H1 (cell line): Measurements from ENCODE around the gene NCF4. TPM values are rescaled to one million over a fixed set of nuclear protein-coding genes. Genes with fewer than 3 reads are reported as not detected.
A peak's percentile ranks its signal among the peaks of the same experiment; 100 is the strongest.

Experiments used
- CTCF ChIA-PET: fragments of 300-600 bp; sonication (Branson Sonifier 250); formaldehyde crosslinking; loops from one replicate; lab custom pipeline; 2021; ENCODE audit not compliant: partially characterized antibody; lab: Charles Lee
- POLR2A ChIA-PET: fragments of 300-600 bp; sonication (Branson Sonifier 250); formaldehyde crosslinking; loops from one replicate; lab custom pipeline; 2021; ENCODE audit warnings: inconsistent platforms; ENCODE audit not compliant: partially characterized antibody; lab: Charles Lee
- DNase-seq, 2 experiments: peaks; one replicate each; pipeline versions ENCODE4 v3.0.0 to v3.0.0-alpha.2; 2010 to 2022; ENCODE audit warnings: low spot score in 2 of 2, low read depth in 1 of 2, mixed read lengths in 1 of 2
- FAIRE-seq: peaks from 2 replicates; lab custom pipeline; 2011; peaks lifted over from hg19 to GRCh38; lab: Jason Lieb, UNC
- H2AFZ ChIP-seq: 2 replicates; pipeline ENCODE4 v1.8.1; 2012; ENCODE audit warnings: low read length, inconsistent platforms
- H2AK5ac ChIP-seq: 2 replicates; pipeline ENCODE4 v1.6.1; 2013; ENCODE audit warnings: low read depth, low read length
- H2BK120ac ChIP-seq: replicated peaks from 2 replicates; pipeline ENCODE3; 2013; ENCODE audit warnings: low read depth, low read length, inconsistent platforms
- H2BK12ac ChIP-seq: 2 replicates; pipeline ENCODE4 v1.6.1; 2013; ENCODE audit warnings: low read depth, low read length
- H2BK15ac ChIP-seq: 2 replicates; pipeline ENCODE4 v1.6.1; 2013; ENCODE audit warnings: low read length
- H2BK20ac ChIP-seq: 2 replicates; pipeline ENCODE4 v1.6.1; 2013; ENCODE audit warnings: low read length
- H2BK5ac ChIP-seq: 2 replicates; pipeline ENCODE4 v1.6.1; 2013; ENCODE audit warnings: low read depth, low read length
- H3K14ac ChIP-seq: 2 replicates; pipeline ENCODE4 v1.6.1; 2013; ENCODE audit warnings: inconsistent platforms; ENCODE audit not compliant: insufficient read length
- H3K18ac ChIP-seq: 2 replicates; pipeline ENCODE4 v1.6.1; 2013; ENCODE audit warnings: low read length; ENCODE audit errors: extremely low read depth
- H3K23ac ChIP-seq: 2 replicates; pipeline ENCODE4 v1.6.1; 2013; ENCODE audit warnings: inconsistent platforms; ENCODE audit not compliant: insufficient read length
- H3K23me2 ChIP-seq: 2 replicates; pipeline ENCODE4 v1.6.1; 2013; ENCODE audit warnings: low read depth, low read length
- H3K27ac ChIP-seq: 2 replicates; pipeline ENCODE4 v1.6.1; 2011; ENCODE audit warnings: low read depth, low read length, inconsistent platforms
- H3K27me3 ChIP-seq, 4 experiments: replicated peaks in 1 of 4; 1 replicate in 1 of 4; 2 replicates in 3 of 4; pipeline versions ENCODE4 v1.6.1 to v1.8.1; 2011 to 2013; ENCODE audit warnings: low read length in 3 of 4, mild to moderate bottlenecking in 3 of 4, inconsistent platforms in 2 of 4, mixed read lengths in 2 of 4, moderate library complexity in 1 of 4; ENCODE audit not compliant: control insufficient read depth in 3 of 4, insufficient read depth in 3 of 4; ENCODE audit errors: extremely low read depth in 1 of 4
- H3K36me3 ChIP-seq, 4 experiments: 2 replicates each; pipeline versions ENCODE4 v1.6.1 to v1.8.1; 2011 to 2013; ENCODE audit warnings: mild to moderate bottlenecking in 4 of 4, low read length in 3 of 4, moderate library complexity in 2 of 4, control low read depth in 1 of 4, inconsistent platforms in 1 of 4; ENCODE audit not compliant: insufficient read depth in 4 of 4, control insufficient read depth in 2 of 4
- H3K4ac ChIP-seq: replicated peaks from 2 replicates; pipeline ENCODE3; 2013; ENCODE audit warnings: low read length, low read depth, mixed read lengths, inconsistent platforms; ENCODE audit not compliant: insufficient read length
- H3K4me1 ChIP-seq, 4 experiments: replicated peaks in 1 of 4; 1 replicate in 1 of 4; 2 replicates in 3 of 4; pipeline versions ENCODE4 v1.6.1 to v1.8.1; 2011 to 2013; ENCODE audit warnings: low read length in 3 of 4, inconsistent platforms in 2 of 4, mixed read lengths in 1 of 4; ENCODE audit not compliant: insufficient read depth in 4 of 4, control insufficient read depth in 3 of 4
- H3K4me2 ChIP-seq, 2 experiments: 2 replicates each; pipeline versions ENCODE4 v1.6.1 to v1.8.1; 2011 to 2013; ENCODE audit warnings: low read depth in 2 of 2, low read length in 2 of 2, control low read depth in 1 of 2, inconsistent platforms in 1 of 2, mild to moderate bottlenecking in 1 of 2; ENCODE audit not compliant: insufficient read depth in 1 of 2
- H3K4me3 ChIP-seq, 4 experiments: fragments of 200-600, 300-600 bp in 1 of 4; sonication (generic), shearing (Covaris generic), sonication (Bioruptor Twin) in 1 of 4; 2 replicates each; pipeline versions ENCODE4 v1.5.1 to v1.8.1; 2011 to 2016; ENCODE audit warnings: low read length in 4 of 4, low read depth in 3 of 4, control low read depth in 2 of 4, inconsistent platforms in 2 of 4, mild to moderate bottlenecking in 2 of 4, mixed read lengths in 1 of 4, moderate library complexity in 1 of 4; ENCODE audit not compliant: insufficient read depth in 2 of 4; ENCODE audit errors: extremely low read depth in 1 of 4
- H3K56ac ChIP-seq: replicated peaks from 2 replicates; pipeline ENCODE3; 2013; ENCODE audit warnings: low read depth, mild to moderate bottlenecking, mixed read lengths, low read length, inconsistent platforms; ENCODE audit not compliant: insufficient read length
- H3K79me1 ChIP-seq: 2 replicates; pipeline ENCODE4 v1.6.1; 2013; ENCODE audit warnings: low read depth, low read length, control low read depth
- H3K79me2 ChIP-seq, 2 experiments: 2 replicates each; pipeline versions ENCODE4 v1.6.1 to v1.8.1; 2012 to 2013; ENCODE audit warnings: low read length in 2 of 2, mild to moderate bottlenecking in 2 of 2, inconsistent platforms in 1 of 2; ENCODE audit not compliant: insufficient read depth in 2 of 2, control insufficient read depth in 1 of 2
- H3K9ac ChIP-seq, 4 experiments: replicated peaks in 1 of 4; 1 replicate in 1 of 4; 2 replicates in 3 of 4; pipeline versions ENCODE4 v1.6.1 to v1.8.1; 2011 to 2013; ENCODE audit warnings: low read depth in 3 of 4, low read length in 3 of 4, control low read depth in 2 of 4, mild to moderate bottlenecking in 2 of 4, moderate library complexity in 2 of 4, inconsistent platforms in 1 of 4; ENCODE audit errors: extremely low read depth in 1 of 4
- H3K9me3 ChIP-seq, 2 experiments: 2 replicates each; pipeline versions ENCODE4 v1.6.1 to v1.8.1; 2012 to 2013; ENCODE audit warnings: mild to moderate bottlenecking in 2 of 2, moderate library complexity in 2 of 2, control low read depth in 1 of 2, inconsistent platforms in 1 of 2, low read depth in 1 of 2, low read length in 1 of 2, mixed read lengths in 1 of 2; ENCODE audit not compliant: insufficient read depth in 2 of 2
- H4K20me1 ChIP-seq, 2 experiments: replicated peaks in 1 of 2; 2 replicates each; pipeline versions ENCODE3 to v1.8.1; 2011 to 2013; ENCODE audit warnings: inconsistent platforms in 2 of 2, low read length in 2 of 2, mild to moderate bottlenecking in 1 of 2; ENCODE audit not compliant: insufficient read depth in 2 of 2, control insufficient read depth in 1 of 2
- H4K5ac ChIP-seq: 2 replicates; pipeline ENCODE4 v1.6.1; 2013; ENCODE audit warnings: low read length, low read depth, mixed read lengths, inconsistent platforms; ENCODE audit not compliant: insufficient read length
- H4K8ac ChIP-seq: 2 replicates; pipeline ENCODE4 v1.8.0; 2013; ENCODE audit warnings: mild to moderate bottlenecking, moderate library complexity, low read length, inconsistent platforms; ENCODE audit not compliant: insufficient read depth; ENCODE audit errors: extremely low read depth
- H4K91ac ChIP-seq: replicated peaks from 2 replicates; pipeline ENCODE3; 2013; ENCODE audit warnings: low read length, mixed read lengths, inconsistent platforms; ENCODE audit not compliant: insufficient read length
- BCL11A ChIP-seq, 2 experiments: IDR thresholded peaks; one replicate each; pipeline ENCODE4 v1.6.1; 2011; ENCODE audit warnings: low read depth in 2 of 2, low read length in 2 of 2, mild to moderate bottlenecking in 2 of 2
- BRCA1 ChIP-seq: IDR thresholded peaks from 2 replicates; pipeline ENCODE4 v1.6.1; 2012; ENCODE audit warnings: low read depth, low read length, improper control_type of control experiment
- CBX5 ChIP-seq: fragments of 300-800, 300-1000 bp; sonication (generic); IDR thresholded peaks from 2 replicates; pipeline ENCODE4 v1.7.1; 2016; ENCODE audit warnings: antibody characterized with exemption, low read length, low read depth
- EZH2 ChIP-seq: fragments of 200-600 bp; sonication (generic); IDR thresholded peaks from 2 replicates; pipeline ENCODE4 v1.7.1; 2012; ENCODE audit warnings: low read depth, mild to moderate bottlenecking, moderate library complexity, low read length, inconsistent platforms; ENCODE audit not compliant: severe bottlenecking
- POLR2AphosphoS5 ChIP-seq: IDR thresholded peaks from 2 replicates; pipeline ENCODE4 v1.6.1; 2011; ENCODE audit warnings: low read depth, low read length
- RFX5 ChIP-seq: IDR thresholded peaks from 2 replicates; pipeline ENCODE4 v1.6.1; 2011; ENCODE audit warnings: low read depth, low read length, improper control_type of control experiment, borderline replicate concordance
- SIX5 ChIP-seq: IDR thresholded peaks from 2 replicates; pipeline ENCODE4 v1.6.1; 2011; ENCODE audit warnings: mild to moderate bottlenecking, low read depth, low read length
- SP1 ChIP-seq: IDR thresholded peaks from 2 replicates; pipeline ENCODE4 v1.6.1; 2011; ENCODE audit warnings: low read depth, low read length
- TCF12 ChIP-seq: IDR thresholded peaks from 2 replicates; pipeline ENCODE4 v1.6.1; 2011; ENCODE audit warnings: low read depth, mild to moderate bottlenecking, low read length
- WGBS, 2 experiments: shearing (Covaris generic) in 1 of 2; methylation state at CpG; one replicate each; pipeline versions ENCODE4 v1.1.6 to v1.1.7; 2013 to 2015; ENCODE audit warnings: low lambda C conversion rate in 2 of 2, mixed read lengths in 2 of 2, inconsistent platforms in 1 of 2, low coverage in 1 of 2, missing lambda C conversion rate in 1 of 2; ENCODE audit not compliant: insufficient replicate concordance in 2 of 2, insufficient coverage in 1 of 2, insufficient read length in 1 of 2; ENCODE audit errors: extremely low coverage in 1 of 2, missing lambda C conversion rate in 1 of 2; 5-methylcytosine and 5-hydroxymethylcytosine counted together
- polyA plus RNA-seq, 7 experiments: library from polyadenylated mRNA; depleted of rRNA in 3 of 7; stranded (reverse) in 5 of 7; unstranded in 2 of 7; fragments of >200 nt in 5 of 7; fragments of 200-250 nt in 2 of 7; gene quantifications; 1 replicate in 5 of 7; 2 replicates in 1 of 7; 4 replicates in 1 of 7; pipeline versions ENCODE4 v1.2.1 to v1.2.3, GENCODE V29; 2011 to 2013; ENCODE audit warnings: missing spikeins in 2 of 7, mixed read lengths in 2 of 7
- total RNA-seq: library from RNA; stranded (reverse); fragmentation: NEBNext Ultra II Directional; extraction: Animal tissue kit (Norgen Biotek cat#: 25700); gene quantifications from 2 replicates; pipeline ENCODE4 v1.2.1, GENCODE V29; 2021
- TF ChIP-seq, protein P1 (sequence below): IDR thresholded peaks from 2 replicates; pipeline ENCODE4 v1.6.1; 2012; ENCODE audit warnings: inconsistent platforms

NCF4 gene
- total and polyA plus RNA-seq, 2 of the 8 experiments (the other 6 are each of a cell fraction or from before 2014, with no cell fraction given): 0.20 TPM; not detected in 1

DNA sequence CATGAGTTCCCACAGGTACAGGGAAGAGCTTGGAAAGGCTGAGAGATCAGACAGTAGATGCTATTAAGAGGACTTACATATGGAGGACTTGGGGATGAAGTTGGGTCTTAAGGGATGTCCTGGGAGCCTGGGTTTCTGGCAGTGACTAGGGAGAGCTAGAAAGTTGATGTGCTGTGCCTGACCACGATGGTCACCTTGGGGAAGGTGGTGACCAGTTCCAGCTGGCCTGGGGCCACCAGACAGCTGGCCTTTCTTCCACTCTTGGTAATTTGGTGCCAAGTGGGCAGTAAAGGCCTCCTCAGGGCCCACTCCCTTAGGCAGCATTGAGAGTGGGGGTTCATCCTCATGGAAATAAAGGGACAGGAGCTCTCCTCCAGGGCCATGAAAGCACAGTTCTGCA lies 38.7 kb downstream of the NCF4 start:
- DNase-seq: no peak
- no peak overlapping the region for H2BK120ac ChIP-seq
- no peak overlapping the region for H3K14ac ChIP-seq
- H3K79me2 ChIP-seq: no peaks in the 10 kb centered on the region
- H3K4ac ChIP-seq: no peak overlapping the region
- no peaks in the 10 kb centered on the region for H3K23me2 ChIP-seq
- WGBS, 2 experiments: 100% methylated on average over 1 of the region's 1 CpG; no CpG with 5 or more reads in 1 of the 2 experiments
- no peak overlapping the region for H3K4me2 ChIP-seq
- 0 out of 2 replicates have a peak, but pooled peaks cover 2% of the 10 kb centered on the region for H3K79me1 ChIP-seq
- H4K5ac ChIP-seq: no peak overlapping the region
- no peak for FAIRE-seq
- peaks cover 9 to 18% of the 10 kb centered on the region in 2 experiments; a peak in 3 of 4 replicates for H3K9me3 ChIP-seq
- H4K20me1 ChIP-seq: no peaks in the 10 kb centered on the region
- peak overlapping the region; percentile 99 for H2BK12ac ChIP-seq
- no peak overlapping the region; the same call in 1 of the 2 replicates for H2AK5ac ChIP-seq
- H3K18ac ChIP-seq: no peak overlapping the region
- POLR2A ChIA-PET: interaction anchor here (0.6 to 5.4 kb wide), 2 partner anchors 12 to 25 kb away, joined by 3 to 28 read pairs; partner anchors contain the start of gene CSF2RB
- peak overlapping the region; percentile 98; the same call in 1 of the 2 replicates for H2BK20ac ChIP-seq
- no peak overlapping the region for H2AFZ ChIP-seq
- no peak overlapping the region for H4K8ac ChIP-seq
- no peak overlapping the region for H3K27ac ChIP-seq
- CTCF ChIA-PET: interaction anchor here (0.5 to 2.5 kb wide), 8 partner anchors 12 to 310 kb away, joined by 3 to 7 read pairs (median 4); no protein-coding TSS in a partner anchor
- no peak overlapping the region for H3K4me3 ChIP-seq
- peaks cover 0 to 6% (median 2%) of the 10 kb centered on the region in 4 experiments; a peak in 2 of 7 replicates for H3K27me3 ChIP-seq
- H4K91ac ChIP-seq: no peak overlapping the region
- H3K56ac ChIP-seq: no peak overlapping the region
- peak overlapping the region; percentile 93; the same call in 1 of the 2 replicates for H2BK5ac ChIP-seq
- H3K23ac ChIP-seq: no peak overlapping the region
- peak overlapping the region; percentile 74; the same call in 1 of the 2 replicates for H2BK15ac ChIP-seq
- no peak overlapping the region for H3K9ac ChIP-seq
- no peaks in the 10 kb centered on the region for H3K36me3 ChIP-seq
- no peak for TF ChIP-seq POLR2AphosphoS5
- TF ChIP-seq CBX5: no peak
- TF ChIP-seq BRCA1: no peak
- TF ChIP-seq TCF12: no peak
- TF ChIP-seq EZH2: no peak
- no peak for TF ChIP-seq SIX5
- TF ChIP-seq BCL11A (IDR thresholded peaks at IDR 0.05; ENCODE audit: low read depth in 2 of 2, low read length in 2 of 2): no peak
- TF ChIP-seq RFX5: no peak
- TF ChIP-seq, protein P1, sequence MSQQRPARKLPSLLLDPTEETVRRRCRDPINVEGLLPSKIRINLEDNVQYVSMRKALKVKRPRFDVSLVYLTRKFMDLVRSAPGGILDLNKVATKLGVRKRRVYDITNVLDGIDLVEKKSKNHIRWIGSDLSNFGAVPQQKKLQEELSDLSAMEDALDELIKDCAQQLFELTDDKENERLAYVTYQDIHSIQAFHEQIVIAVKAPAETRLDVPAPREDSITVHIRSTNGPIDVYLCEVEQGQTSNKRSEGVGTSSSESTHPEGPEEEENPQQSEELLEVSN: no peak
- no peak for TF ChIP-seq SP1
- peaks cover 11 to 17% (median 13%) of the 10 kb centered on the region in 4 experiments for H3K4me1 ChIP-seq
